Esophagus muscularis mucosa (tissue), 4 donors: ENCODE measurements around the gene ZRANB3. TPM values are rescaled to one million over a fixed set of nuclear protein-coding genes. Genes with fewer than 3 reads are reported as not detected.
"Not testable (repeated sequence)": the region's sequence is repeated elsewhere in the genome, so short reads cannot be mapped to it uniquely, and the experiment has no call there.

Source experiments
- DNase-seq: peaks from one replicate; pipeline ENCODE4 v3.0.0-alpha.2; 2017; ENCODE audit errors: extremely low spot score
- H3K27ac ChIP-seq, 4 donors: fragments of 200-600 bp; sonication (generic); replicated peaks in 1 of 4; 1 replicate in 3 of 4; 2 replicates in 1 of 4; pipeline ENCODE4 v1.5.1; 2016 to 2019; ENCODE audit warnings: mild to moderate bottlenecking in 1 of 4
- H3K27me3 ChIP-seq, 4 donors: fragments of 200-600 bp; sonication (generic); one replicate each; pipeline versions ENCODE4 v1.5.1 to v1.6.0; 2016 to 2019
- H3K36me3 ChIP-seq, 4 donors: fragments of 200-600 bp; sonication (generic); one replicate each; pipeline ENCODE4 v1.5.1; 2016 to 2019
- H3K4me1 ChIP-seq, 4 donors: fragments of 200-600 bp; sonication (generic); one replicate each; pipeline ENCODE4 v1.5.1; 2016 to 2019
- H3K4me3 ChIP-seq, 4 donors: fragments of 200-600 bp; sonication (generic); 1 replicate in 2 of 4; 2 replicates in 2 of 4; pipeline ENCODE4 v1.5.1; 2016 to 2019; ENCODE audit warnings: mild to moderate bottlenecking in 4 of 4, moderate library complexity in 1 of 4
- H3K9me3 ChIP-seq, 4 donors: fragments of 200-600 bp; sonication (generic); 1 replicate in 3 of 4; 2 replicates in 1 of 4; pipeline ENCODE4 v1.5.1; 2016 to 2019
- EP300 ChIP-seq: sonication (generic); formaldehyde crosslinking; IDR thresholded peaks from one replicate; pipeline ENCODE4 v1.6.1; 2017; ENCODE audit warnings: antibody characterized with exemption
- POLR2A ChIP-seq: fragments of 450-650 bp; IDR thresholded peaks from one replicate; pipeline ENCODE4 v1.6.1; 2017; ENCODE audit warnings: antibody characterized with exemption, moderate library complexity, mild to moderate bottlenecking, low read depth
- POLR2AphosphoS5 ChIP-seq, 2 donors: sonication (generic); formaldehyde crosslinking; IDR thresholded peaks; one replicate each; pipeline ENCODE4 v1.6.1; 2017; ENCODE audit warnings: antibody characterized with exemption in 2 of 2
- WGBS: methylation state at CpG from one replicate; pipeline ENCODE4 v1.1.5; 2018; 5-methylcytosine and 5-hydroxymethylcytosine counted together
- intact Hi-C: fragments of 100-400 bp; cut with DNase I; formaldehyde crosslinking; loops from one replicate; pipeline ENCODE4 v1.15.1; 2023
- total RNA-seq, 4 donors: library from RNA; depleted of rRNA; stranded (reverse); fragments of >200 nt; gene quantifications; one replicate each; pipeline versions ENCODE4 v1.1.0 to v1.2.1, GENCODE V29; 2016
- TF ChIP-seq, protein P1 (sequence below), 3 experiments: fragments of 200-600 bp in 2 of 3; fragments of 450-650 bp in 1 of 3; sonication (generic) in 2 of 3; IDR thresholded peaks; one replicate each; pipeline ENCODE4 v1.5.1; 2017 to 2019; ENCODE audit warnings: antibody characterized with exemption in 3 of 3, mild to moderate bottlenecking in 2 of 3, moderate library complexity in 1 of 3

ZRANB3 gene
- total RNA-seq, 4 donors from 2014 or later: 1.8 to 4.6 (median 2.9) TPM

- no peaks in the 10 kb centered on the region for H3K27me3 ChIP-seq
- WGBS: 91% methylated on average over 1 of the region's 1 CpG
- H3K4me3 ChIP-seq: no peak overlapping the region
- intact Hi-C loops: no loop called here
- no peak overlapping the region for H3K27ac ChIP-seq
- TF ChIP-seq, protein P1, sequence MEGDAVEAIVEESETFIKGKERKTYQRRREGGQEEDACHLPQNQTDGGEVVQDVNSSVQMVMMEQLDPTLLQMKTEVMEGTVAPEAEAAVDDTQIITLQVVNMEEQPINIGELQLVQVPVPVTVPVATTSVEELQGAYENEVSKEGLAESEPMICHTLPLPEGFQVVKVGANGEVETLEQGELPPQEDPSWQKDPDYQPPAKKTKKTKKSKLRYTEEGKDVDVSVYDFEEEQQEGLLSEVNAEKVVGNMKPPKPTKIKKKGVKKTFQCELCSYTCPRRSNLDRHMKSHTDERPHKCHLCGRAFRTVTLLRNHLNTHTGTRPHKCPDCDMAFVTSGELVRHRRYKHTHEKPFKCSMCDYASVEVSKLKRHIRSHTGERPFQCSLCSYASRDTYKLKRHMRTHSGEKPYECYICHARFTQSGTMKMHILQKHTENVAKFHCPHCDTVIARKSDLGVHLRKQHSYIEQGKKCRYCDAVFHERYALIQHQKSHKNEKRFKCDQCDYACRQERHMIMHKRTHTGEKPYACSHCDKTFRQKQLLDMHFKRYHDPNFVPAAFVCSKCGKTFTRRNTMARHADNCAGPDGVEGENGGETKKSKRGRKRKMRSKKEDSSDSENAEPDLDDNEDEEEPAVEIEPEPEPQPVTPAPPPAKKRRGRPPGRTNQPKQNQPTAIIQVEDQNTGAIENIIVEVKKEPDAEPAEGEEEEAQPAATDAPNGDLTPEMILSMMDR (IDR thresholded peaks at IDR 0.05): no peak
- TF ChIP-seq EP300: no peak
- TF ChIP-seq POLR2AphosphoS5 (IDR thresholded peaks at IDR 0.05): no peak
- no peak for TF ChIP-seq POLR2A
- no peak for DNase-seq
- H3K36me3 ChIP-seq: no peaks in the 10 kb centered on the region
- peaks cover 0 to 14% (median 3%) of the 10 kb centered on the region in 4 donors for H3K9me3 ChIP-seq
- no peaks in the 10 kb centered on the region for H3K4me1 ChIP-seq
Measured at GRCh38 chr2:135424849-135425248, 106.2 kb downstream of the ZRANB3 start.

DNA sequence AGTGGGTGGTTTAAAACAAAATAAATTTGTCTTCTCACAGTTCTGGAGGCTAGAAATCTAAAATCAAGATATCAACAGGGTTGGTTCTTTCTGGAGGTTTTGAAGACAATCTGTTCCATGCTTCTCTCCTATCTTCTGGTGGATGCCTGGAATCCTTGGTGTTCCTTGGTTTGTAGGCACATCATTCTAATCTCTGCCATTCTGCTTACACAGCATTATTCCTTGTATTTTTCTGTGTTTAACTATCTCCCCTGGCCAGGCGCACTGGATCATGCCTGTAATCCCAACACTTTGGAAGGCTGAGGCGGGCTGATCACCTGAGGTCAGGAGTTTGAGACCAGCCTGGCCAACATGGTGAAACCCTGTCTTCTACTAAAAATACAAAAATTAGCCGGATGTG lies 108.1 kb downstream of the ZRANB3 start:
- intact Hi-C loops: no loop called here
- H3K27ac ChIP-seq: no peak overlapping the region
- no peak overlapping the region for H3K4me3 ChIP-seq
- peaks cover 0 to 8% (median 3%) of the 10 kb centered on the region in 4 donors for H3K9me3 ChIP-seq
- no peaks in the 10 kb centered on the region for H3K27me3 ChIP-seq
- H3K4me1 ChIP-seq: no peaks in the 10 kb centered on the region
- TF ChIP-seq POLR2AphosphoS5 (IDR thresholded peaks at IDR 0.05) (no peak), POLR2A (no peak), EP300 (no peak)
- TF ChIP-seq, protein P1 (IDR thresholded peaks at IDR 0.05): no peak
- H3K36me3 ChIP-seq: no peaks in the 10 kb centered on the region
- 100% methylated on average over 3 of the region's 3 CpGs for WGBS
- DNase-seq: no peak

GRCh38 chr2:135411646-135412045 lies 119.4 kb downstream of the ZRANB3 start:
- Histone ChIP-seq H3K4me1 (no peaks in the 10 kb centered on the region), H3K9me3 (peaks cover 0 to 9% (median 0%) of the 10 kb centered on the region in 4 donors), H3K27me3 (no peaks in the 10 kb centered on the region), H3K4me3 (no peak overlapping the region), H3K27ac (no peak overlapping the region), H3K36me3 (no peaks in the 10 kb centered on the region)
- TF ChIP-seq, protein P1 (IDR thresholded peaks at IDR 0.05): no peak
- TF ChIP-seq POLR2AphosphoS5 (IDR thresholded peaks at IDR 0.05): no peak
- no peak for TF ChIP-seq POLR2A
- TF ChIP-seq EP300: no peak
- intact Hi-C loops: no loop called here
- WGBS: 97% methylated on average over 3 of the region's 3 CpGs
- DNase-seq: no peak

DNA sequence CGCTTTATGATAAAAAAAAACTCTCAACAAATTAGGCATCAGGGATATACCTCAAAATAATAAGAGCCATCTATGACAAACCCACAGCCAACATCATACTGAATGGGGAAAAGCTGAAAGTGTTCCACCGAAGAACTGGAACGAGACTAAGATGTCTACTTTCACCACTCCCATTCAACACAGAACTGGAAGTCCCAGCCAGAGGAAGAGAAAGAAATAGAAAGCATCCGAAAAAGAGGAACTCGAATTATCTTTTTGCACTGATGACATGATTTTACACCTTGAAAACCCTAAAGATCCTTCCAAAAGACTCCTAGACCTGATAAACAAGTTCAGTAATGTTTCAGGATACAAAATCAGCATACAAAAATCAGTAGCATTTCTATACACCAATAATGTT lies 121.6 kb downstream of the ZRANB3 start:
- intact Hi-C loops: no loop called here
- Histone ChIP-seq H3K27ac (no peak overlapping the region), H3K36me3 (no peaks in the 10 kb centered on the region), H3K27me3 (no peaks in the 10 kb centered on the region), H3K4me3 (no peak overlapping the region), H3K4me1 (no peaks in the 10 kb centered on the region), H3K9me3 (peaks cover 0 to 13% (median 0%) of the 10 kb centered on the region in 4 donors)
- TF ChIP-seq POLR2AphosphoS5 (IDR thresholded peaks at IDR 0.05) (no peak), EP300 (no peak), POLR2A (no peak)
- TF ChIP-seq, protein P1 (IDR thresholded peaks at IDR 0.05): no peak
- 87% methylated on average over 5 of the region's 5 CpGs for WGBS
- DNase-seq: no peak

DNA sequence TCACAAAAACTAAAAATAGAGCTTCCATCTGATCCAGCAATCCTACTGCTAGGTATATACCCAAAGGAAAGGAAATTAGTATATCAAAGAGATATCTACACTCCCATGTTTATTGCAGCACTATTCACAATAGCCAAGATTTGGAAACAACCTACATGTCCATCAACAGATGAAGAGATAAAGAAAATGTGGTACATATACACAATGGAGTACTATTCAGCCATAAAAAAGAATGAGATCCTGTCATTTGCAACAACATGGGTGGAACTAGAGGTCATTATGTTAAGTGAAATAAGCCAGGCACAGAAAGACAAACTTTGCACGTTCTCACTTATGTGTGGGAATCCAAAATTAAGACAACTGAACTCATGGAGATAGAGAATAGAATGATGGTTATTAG lies 134.8 kb downstream of the ZRANB3 start:
- DNase-seq, H3K9me3 ChIP-seq, H3K4me3 ChIP-seq, H3K27ac ChIP-seq, H3K27me3 ChIP-seq, H3K36me3 ChIP-seq, H3K4me1 ChIP-seq, intact Hi-C loops: not testable (repeated sequence)
- 97% methylated on average over 1 of the region's 1 CpG for WGBS
